GM12878 (cell line): ENCODE measurements around the gene WBP1L. TPM values are rescaled to one million over a fixed set of nuclear protein-coding genes. Genes with fewer than 3 reads are reported as not detected.

Experiments
- CBFB ChIP-seq: IDR thresholded peaks from 2 replicates; pipeline ENCODE4 v1.6.1; 2016; ENCODE audit warnings: antibody characterized with exemption, low read depth
- CHD2 ChIP-seq: IDR thresholded peaks from 2 replicates; pipeline ENCODE4 v1.6.1; 2011; ENCODE audit warnings: low read depth, low read length, improper control_type of control experiment, borderline replicate concordance
- E2F4 ChIP-seq: IDR thresholded peaks from 2 replicates; pipeline ENCODE4 v1.6.1; 2012; ENCODE audit warnings: low read depth, low read length, improper control_type of control experiment
- EGR1 ChIP-seq, 2 experiments: IDR thresholded peaks; 1 replicate in 1 of 2; 2 replicates in 1 of 2; pipeline ENCODE4 v1.6.1; 2011 to 2012; ENCODE audit warnings: low read depth in 2 of 2, low read length in 2 of 2, borderline replicate concordance in 1 of 2, mild to moderate bottlenecking in 1 of 2, moderate library complexity in 1 of 2
- ETV6 ChIP-seq, 2 experiments: fragments of 450-650 bp in 1 of 2; IDR thresholded peaks in 1 of 2; conservative IDR thresholded peaks in 1 of 2; 2 replicates each; pipeline ENCODE4 v1.6.1; 2014; ENCODE audit warnings: antibody characterized with exemption in 1 of 2, borderline replicate concordance in 1 of 2, low read depth in 1 of 2, mild to moderate bottlenecking in 1 of 2, moderate library complexity in 1 of 2
- GABPA ChIP-seq: IDR thresholded peaks from 2 replicates; pipeline ENCODE4 v1.6.1; 2014; ENCODE audit warnings: antibody characterized with exemption, low read depth, mild to moderate bottlenecking, inconsistent platforms
- GATAD2B ChIP-seq: fragments of 450-650 bp; conservative IDR thresholded peaks from 2 replicates; pipeline ENCODE4 v1.6.1; 2017; ENCODE audit warnings: low read depth, mild to moderate bottlenecking, moderate library complexity
- HDAC2 ChIP-seq: fragments of 200-600 bp; sonication (generic); IDR thresholded peaks from 2 replicates; pipeline ENCODE4 v1.6.1; 2017
- HDGF ChIP-seq: fragments of 450-650 bp; IDR thresholded peaks from 2 replicates; pipeline ENCODE4 v1.6.1; 2016; ENCODE audit warnings: antibody characterized with exemption
- HSF1 ChIP-seq: fragments of 150-350 bp; IDR thresholded peaks from 2 replicates; pipeline ENCODE4 v1.6.1; 2014; ENCODE audit warnings: mild to moderate bottlenecking, low read depth, low read length
- MAX ChIP-seq: IDR thresholded peaks from 2 replicates; pipeline ENCODE4 v1.6.1; 2012; ENCODE audit warnings: low read depth, low read length, improper control_type of control experiment
- MXI1 ChIP-seq: fragments of 150-350 bp; IDR thresholded peaks from 2 replicates; pipeline ENCODE4 v1.6.1; 2011; ENCODE audit warnings: low read depth, mild to moderate bottlenecking, inconsistent platforms, low read length, improper control_type of control experiment
- NFYA ChIP-seq: IDR thresholded peaks from 2 replicates; pipeline ENCODE4 v1.6.1; 2011; ENCODE audit warnings: low read depth, mild to moderate bottlenecking, low read length, improper control_type of control experiment, borderline replicate concordance
- POLR2A ChIP-seq: IDR thresholded peaks from 2 replicates; pipeline ENCODE4 v1.6.1; 2011; ENCODE audit warnings: low read depth, mild to moderate bottlenecking, low read length
- POLR2AphosphoS5 ChIP-seq: IDR thresholded peaks from 2 replicates; pipeline ENCODE4 v1.6.1; 2011; ENCODE audit warnings: mild to moderate bottlenecking, low read length, inconsistent platforms
- RAD51 ChIP-seq: fragments of 450-650 bp; IDR thresholded peaks from 2 replicates; pipeline ENCODE4 v1.6.1; 2016; ENCODE audit warnings: moderate library complexity, mild to moderate bottlenecking, inconsistent platforms
- RB1 ChIP-seq: fragments of 450-650 bp; formaldehyde crosslinking; IDR thresholded peaks from 2 replicates; pipeline ENCODE4 v1.6.1; 2017; ENCODE audit warnings: mild to moderate bottlenecking, borderline replicate concordance
- SMAD5 ChIP-seq: IDR thresholded peaks from 2 replicates; pipeline ENCODE4 v1.6.1; 2016; ENCODE audit warnings: antibody characterized with exemption, low read depth
- STAT1 ChIP-seq: fragments of 450-650 bp; conservative IDR thresholded peaks from 2 replicates; pipeline ENCODE4 v1.6.1; 2014; ENCODE audit warnings: antibody characterized with exemption, mild to moderate bottlenecking
- TBL1XR1 ChIP-seq: IDR thresholded peaks from 2 replicates; pipeline ENCODE4 v1.6.1; 2012; ENCODE audit warnings: low read depth, low read length, improper control_type of control experiment
- TCF12 ChIP-seq: IDR thresholded peaks from 2 replicates; pipeline ENCODE4 v1.6.1; 2011; ENCODE audit warnings: low read depth, mild to moderate bottlenecking, low read length
- ZNF687 ChIP-seq: fragments of 450-650 bp; IDR thresholded peaks from 2 replicates; pipeline ENCODE4 v1.6.1; 2017; ENCODE audit warnings: mild to moderate bottlenecking, moderate library complexity
- polyA plus RNA-seq, 11 experiments: library from polyadenylated mRNA; depleted of rRNA in 4 of 11; unstranded in 6 of 11; stranded (reverse) in 5 of 11; fragments of >200 nt; fragmentation: Nextera tagmentation in 4 of 11; fragmentation: Illumina TruSeq in 1 of 11; extraction: Ambion mirVana in 4 of 11; extraction: Trizol in 1 of 11; gene quantifications; 1 replicate in 1 of 11; 2 replicates in 10 of 11; pipeline versions ENCODE4 v1.2.1 to v1.2.3, GENCODE V29; 2011 to 2016; ENCODE audit warnings: inconsistent platforms in 2 of 11, missing spikeins in 2 of 11, low read depth in 1 of 11
- total RNA-seq, 4 experiments: library from RNA; depleted of rRNA in 3 of 4; stranded (reverse); fragments of >200 nt in 3 of 4; fragmentation: Illumina TruSeq in 1 of 4; extraction: Trizol in 1 of 4; gene quantifications; 2 replicates each; pipeline versions ENCODE4 v1.2.1 to v1.2.3, GENCODE V29; 2013 to 2021

Gene WBP1L
- total and polyA plus RNA-seq, 10 of the 15 experiments (the other 5 are each of a cell fraction or from before 2014, with no cell fraction given), result 3.7 to 18.8 (median 12.3) TPM

- TF ChIP-seq STAT1 (0 out of 2 replicates have a peak, but pooled peaks have one; percentile 59), NFYA (no peak), POLR2AphosphoS5 (peak; percentile 76), TCF12 (0 out of 2 replicates have a peak, but pooled peaks have one; percentile 1), TBL1XR1 (0 out of 2 replicates have a peak, but pooled peaks have one; percentile 0), MXI1 (peak; percentile 71), GATAD2B (peak; percentile 17; the same call in 1 of the 2 replicates), RAD51 (peak; percentile 43; the same call in 1 of the 2 replicates), CHD2 (no peak), HDGF (no peak), CBFB (0 out of 2 replicates have a peak, but pooled peaks have one; percentile 38), EGR1 (IDR thresholded peaks at IDR 0.05; ENCODE audit: borderline replicate concordance in 1 of 2, low read depth in 2 of 2, low read length in 2 of 2) (peak in 1 of 2 experiments; percentile 10; a peak in 1 of 3 replicates), MAX (peak; percentile 34), ETV6 (conservative IDR thresholded peaks at IDR 0.05 in 1 of 2, IDR thresholded peaks at IDR 0.05 in 1 of 2; ENCODE audit: borderline replicate concordance in 1 of 2, low read depth in 1 of 2) (no peak), SMAD5 (0 out of 2 replicates have a peak, but pooled peaks have one; percentile 35), HSF1 (no peak), HDAC2 (0 out of 2 replicates have a peak, but pooled peaks have one; percentile 55), ZNF687 (no peak), RB1 (no peak), GABPA (no peak), E2F4 (0 out of 2 replicates have a peak, but pooled peaks have one; percentile 7), POLR2A (peak; percentile 87)
These were observed 28.9 kb upstream of the WBP1L start, which contains the start of gene SFXN2 (continued) for GRCh38 chr10:102714621-102715455.
